Smooth muscle cell (in vitro differentiated cells): ENCODE measurements around the gene GBA2. TPM values are rescaled to one million over a fixed set of nuclear protein-coding genes. Genes with fewer than 3 reads are reported as not detected.

Experiments
- DNase-seq: peaks from one replicate; lab custom pipeline; 2025; ENCODE audit not compliant: unreplicated experiment; lab: John Stamatoyannopoulos, UW
- H2AFZ ChIP-seq: fragments of 200-600 bp; sonication (generic); 2 replicates; pipeline ENCODE4 v1.6.0; 2016; ENCODE audit warnings: antibody characterized with exemption, low read depth, mild to moderate bottlenecking
- H3F3A ChIP-seq: fragments of 200-600 bp; sonication (generic); 2 replicates; pipeline ENCODE4 v1.6.0; 2017; ENCODE audit warnings: antibody characterized with exemption, low read depth
- H3K27ac ChIP-seq: fragments of 200-600 bp; sonication (generic); 2 replicates; pipeline ENCODE4 v1.5.1; 2016; ENCODE audit warnings: low read depth, mild to moderate bottlenecking
- H3K27me3 ChIP-seq: fragments of 200-600 bp; sonication (generic); 2 replicates; pipeline ENCODE4 v1.6.1; 2016; ENCODE audit warnings: low read depth, mild to moderate bottlenecking
- H3K36me3 ChIP-seq: fragments of 200-600 bp; sonication (generic); 2 replicates; pipeline ENCODE4 v1.5.1; 2016; ENCODE audit warnings: low read depth
- H3K4me1 ChIP-seq: fragments of 200-600 bp; sonication (generic); 2 replicates; pipeline ENCODE4 v1.5.1; 2016; ENCODE audit warnings: low read depth
- H3K4me2 ChIP-seq: fragments of 200-600 bp; sonication (generic); 2 replicates; pipeline ENCODE4 v1.6.0; 2016; ENCODE audit warnings: mild to moderate bottlenecking
- H3K4me3 ChIP-seq: fragments of 200-600 bp; sonication (generic); 2 replicates; pipeline ENCODE4 v1.5.1; 2016; ENCODE audit warnings: mild to moderate bottlenecking
- H3K79me2 ChIP-seq: fragments of 200-600 bp; sonication (generic); 2 replicates; pipeline ENCODE4 v1.6.0; 2016; ENCODE audit warnings: low read depth, mild to moderate bottlenecking
- H3K9ac ChIP-seq: fragments of 200-600 bp; sonication (generic); 2 replicates; pipeline ENCODE4 v1.6.0; 2016; ENCODE audit warnings: low read depth
- H3K9me3 ChIP-seq: fragments of 200-600 bp; sonication (generic); replicated peaks from 2 replicates; pipeline ENCODE4 v1.5.1; 2016; ENCODE audit warnings: low read depth
- H4K20me1 ChIP-seq: fragments of 200-600 bp; sonication (generic); 2 replicates; pipeline ENCODE4 v1.6.0; 2016; ENCODE audit warnings: low read depth
- CTCF ChIP-seq: fragments of 200-600 bp; sonication (generic); IDR thresholded peaks from 2 replicates; pipeline ENCODE4 v1.5.1; 2017; ENCODE audit warnings: borderline replicate concordance, mild to moderate bottlenecking, antibody characterized with exemption; ENCODE audit not compliant: insufficient read depth, poor library complexity, severe bottlenecking
- WGBS: methylation state at CpG from one replicate; pipeline ENCODE4 v1.1.7; 2016; ENCODE audit warnings: low lambda C conversion rate; 5-methylcytosine and 5-hydroxymethylcytosine counted together
- polyA plus RNA-seq: library from polyadenylated mRNA; unstranded; fragments of >200 nt; fragmentation: Nextera tagmentation; extraction: Ambion mirVana; gene quantifications from 2 replicates; pipeline ENCODE4 v1.2.1, GENCODE V29; 2016
- total RNA-seq: library from RNA; depleted of rRNA; stranded (reverse); fragments of >200 nt; gene quantifications from 2 replicates; pipeline ENCODE4 v1.2.3, GENCODE V29; 2014

GBA2 gene
- total and polyA plus RNA-seq, 2 experiments from 2014 or later: 35.3 to 37.8 TPM

GRCh38 chr9:35703906-35704672 lies 44.9 kb downstream of the GBA2 start:
- no peaks in the 10 kb centered on the region for H3K4me1 ChIP-seq
- H2AFZ ChIP-seq: no peak overlapping the region
- peaks cover 45% of the 10 kb centered on the region for H3K36me3 ChIP-seq
- no peaks in the 10 kb centered on the region for H3K9me3 ChIP-seq
- no peak overlapping the region for H3K27ac ChIP-seq
- peaks cover 11% of the 10 kb centered on the region for H3F3A ChIP-seq
- H4K20me1 ChIP-seq: peaks cover 29% of the 10 kb centered on the region
- no peaks in the 10 kb centered on the region for H3K79me2 ChIP-seq
- DNase-seq: no peak
- no peak overlapping the region for H3K9ac ChIP-seq
- no peak for TF ChIP-seq CTCF
- no peak overlapping the region for H3K4me3 ChIP-seq
- H3K27me3 ChIP-seq: no peaks in the 10 kb centered on the region
- WGBS: 98% methylated on average over 22 of the region's 26 CpGs
- no peak overlapping the region for H3K4me2 ChIP-seq

GRCh38 chr9:35702696-35703095 lies 46.3 kb downstream of the GBA2 start:
- no peaks in the 10 kb centered on the region for H3K79me2 ChIP-seq
- WGBS: 99% methylated on average over 7 of the region's 7 CpGs

GRCh38 chr9:35700942-35701341 lies 48.1 kb downstream of the GBA2 start:
- Histone ChIP-seq H3K36me3 (peaks cover 29% of the 10 kb centered on the region), H3K9ac (no peak overlapping the region), H3K4me1 (no peaks in the 10 kb centered on the region), H3K79me2 (no peaks in the 10 kb centered on the region), H2AFZ (no peak overlapping the region), H3K27ac (no peak overlapping the region), H3K27me3 (no peaks in the 10 kb centered on the region), H3K4me3 (no peak overlapping the region), H3K4me2 (no peak overlapping the region), H3K9me3 (no peaks in the 10 kb centered on the region), H4K20me1 (peaks cover 21% of the 10 kb centered on the region), H3F3A (peaks cover 15% of the 10 kb centered on the region)
- no peak for DNase-seq
- TF ChIP-seq CTCF: no peak

More at GRCh38 chr9:35702696-35703095, 46.3 kb downstream of the GBA2 start:
- Histone ChIP-seq H3K4me3 (no peak overlapping the region), H3K36me3 (peaks cover 33% of the 10 kb centered on the region), H2AFZ (no peak overlapping the region), H3K27ac (no peak overlapping the region), H3K4me2 (no peak overlapping the region), H3K27me3 (no peaks in the 10 kb centered on the region), H3K9me3 (no peaks in the 10 kb centered on the region), H3K4me1 (no peaks in the 10 kb centered on the region), H4K20me1 (peaks cover 24% of the 10 kb centered on the region), H3K9ac (no peak overlapping the region), H3F3A (peaks cover 11% of the 10 kb centered on the region)
- no peak for TF ChIP-seq CTCF
- DNase-seq: no peak

GRCh38 chr9:35700031-35700430 lies 49.0 kb downstream of the GBA2 start:
- Histone ChIP-seq H3K4me1 (no peaks in the 10 kb centered on the region), H3K79me2 (no peaks in the 10 kb centered on the region), H3K27ac (no peak overlapping the region), H3K9ac (no peak overlapping the region), H3K4me2 (no peak overlapping the region), H3F3A (peaks cover 20% of the 10 kb centered on the region), H3K9me3 (no peaks in the 10 kb centered on the region), H3K4me3 (no peak overlapping the region), H4K20me1 (peaks cover 23% of the 10 kb centered on the region), H3K36me3 (peaks cover 29% of the 10 kb centered on the region), H2AFZ (no peak overlapping the region), H3K27me3 (no peaks in the 10 kb centered on the region)
- no peak for DNase-seq
- no peak for TF ChIP-seq CTCF
- 94% methylated on average over 11 of the region's 11 CpGs for WGBS
